NCI-H1092 (cell line): Measurements from ENCODE around the gene PRR5.

Experiments
- DNase-seq: peaks from one replicate; lab custom pipeline; 2025; lab: John Stamatoyannopoulos, UW

Gene PRR5

DNA sequence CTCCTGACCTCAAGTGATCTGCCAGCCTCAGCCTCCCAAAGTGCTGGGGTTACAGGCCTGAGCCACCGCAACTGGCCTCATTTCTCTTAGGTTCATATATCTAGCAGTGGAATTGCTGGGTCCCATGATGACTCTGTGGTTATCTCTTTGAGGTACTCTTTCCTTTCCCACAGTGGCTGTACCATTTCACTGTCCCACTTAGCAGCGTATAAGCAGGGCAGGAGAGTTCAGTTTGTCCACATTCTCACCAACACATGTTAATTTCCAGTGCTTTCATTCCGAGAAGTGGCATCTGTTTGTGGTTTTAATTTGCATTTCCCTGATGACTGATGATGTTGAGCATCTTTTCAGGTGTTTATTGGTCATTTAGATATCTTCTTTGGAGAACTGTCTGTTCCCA lies 16.4 kb downstream of the PRR5 start:
- no peak for DNase-seq

- no peak for DNase-seq
These were observed 17.8 kb downstream of the PRR5 start for GRCh38 chr22:44719586-44720368.

GRCh38 chr22:44721213-44721612 lies 19.2 kb downstream of the PRR5 start:
- DNase-seq: no peak

GRCh38 chr22:44722611-44723010 lies 20.6 kb downstream of the PRR5 start:
- no peak for DNase-seq

GRCh38 chr22:44723801-44724200 lies 21.8 kb downstream of the PRR5 start:
- DNase-seq: no peak

DNA sequence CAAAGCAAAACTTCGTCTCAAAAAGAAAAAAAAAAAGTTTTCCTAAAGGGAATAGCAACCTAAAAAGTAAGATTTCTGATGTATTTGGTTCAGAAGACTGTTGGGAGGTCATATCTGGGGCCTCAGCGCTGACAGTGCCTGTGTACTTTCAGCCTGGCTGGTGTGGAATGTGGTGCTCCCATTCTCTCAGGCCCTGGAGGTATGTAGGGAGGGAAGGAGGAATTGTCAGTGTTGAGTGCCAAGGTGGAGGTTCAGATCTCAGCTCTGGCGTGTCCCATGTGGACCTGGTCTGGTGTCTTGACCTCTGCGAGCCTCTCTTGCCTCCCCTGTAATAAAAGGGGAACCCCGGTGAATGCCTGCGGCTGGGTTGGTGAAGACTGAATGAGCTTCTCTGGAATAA lies 22.4 kb downstream of the PRR5 start:
- DNase-seq: no peak

GRCh38 chr22:44724859-44725258 lies 22.9 kb downstream of the PRR5 start:
- no peak for DNase-seq

- DNase-seq: no peak
These were observed 24.4 kb downstream of the PRR5 start for GRCh38 chr22:44726439-44726838.

DNA sequence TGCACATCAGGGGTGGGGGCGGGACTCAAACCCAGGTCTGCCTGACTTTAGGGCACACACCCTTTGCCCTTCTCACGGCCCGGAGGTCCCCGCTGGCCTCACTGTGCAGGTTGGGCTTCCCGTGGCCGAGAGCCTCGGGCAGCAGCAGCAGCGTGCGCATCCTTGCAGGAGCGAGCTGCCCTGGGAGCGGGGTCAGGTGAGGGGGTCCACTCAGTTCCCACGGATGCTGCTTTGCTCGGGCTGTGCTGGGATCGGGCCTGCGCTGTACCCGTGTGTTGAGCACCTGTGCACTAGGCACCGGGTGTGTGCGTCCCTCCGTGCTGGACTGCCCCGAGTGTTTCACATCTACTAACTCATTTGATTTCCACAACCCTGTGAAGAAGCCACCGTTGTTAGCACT lies 25.1 kb downstream of the PRR5 start:
- no peak for DNase-seq

GRCh38 chr22:44727709-44728108 lies 25.7 kb downstream of the PRR5 start:
- DNase-seq: no peak

GRCh38 chr22:44728761-44729324 lies 26.8 kb downstream of the PRR5 start:
- DNase-seq: no peak

DNA sequence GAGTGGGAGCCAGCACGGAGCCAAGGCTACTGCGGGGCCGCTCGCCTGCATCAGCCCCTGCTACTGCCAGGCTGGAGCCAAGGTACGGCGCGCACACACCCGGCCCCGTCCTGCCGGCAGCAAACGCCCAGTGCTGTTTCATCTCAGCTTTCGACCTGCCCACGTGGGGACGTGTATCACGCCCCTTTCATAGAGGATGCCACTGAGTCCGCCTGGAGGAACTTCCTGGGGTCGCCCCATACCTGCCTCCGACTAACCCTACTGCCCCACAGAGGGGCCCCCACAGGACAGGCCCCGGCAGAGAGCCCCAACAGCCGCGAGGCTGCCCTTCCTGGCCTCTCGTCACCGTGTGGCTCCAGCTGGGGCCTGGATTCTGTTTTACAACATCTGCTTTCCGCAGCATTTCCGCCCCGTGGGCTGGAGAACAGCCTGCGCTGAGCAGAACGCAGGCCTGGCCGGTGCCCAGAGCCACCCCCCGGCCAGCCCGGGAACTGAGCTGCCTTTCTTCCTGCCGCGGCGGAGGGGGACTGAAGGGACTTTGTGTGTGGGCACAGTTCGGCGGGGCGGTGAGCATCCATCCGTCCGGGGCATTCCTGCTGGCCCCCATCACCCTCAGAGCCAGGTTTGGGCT lies 27.5 kb downstream of the PRR5 start:
- no peak for DNase-seq

DNA sequence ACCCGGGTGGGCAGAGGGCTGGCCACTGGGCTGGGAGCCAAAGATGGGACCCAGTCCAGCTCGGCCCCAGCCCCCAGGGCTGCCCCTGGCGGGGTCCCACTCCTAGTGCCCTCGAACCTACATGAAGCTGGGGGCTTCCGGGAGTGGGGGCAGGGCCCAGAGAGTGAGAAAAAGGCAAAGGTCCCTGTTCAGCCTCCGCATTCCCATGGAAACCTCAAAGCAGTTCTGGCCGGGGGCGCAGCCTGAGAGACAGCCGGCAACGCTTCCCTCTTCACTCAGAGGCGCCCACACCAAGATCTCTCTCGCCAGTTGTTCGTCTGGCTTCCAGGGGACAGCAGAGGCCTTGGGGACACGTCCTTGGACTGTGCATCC lies 28.0 kb downstream of the PRR5 start:
- no peak for DNase-seq

DNA sequence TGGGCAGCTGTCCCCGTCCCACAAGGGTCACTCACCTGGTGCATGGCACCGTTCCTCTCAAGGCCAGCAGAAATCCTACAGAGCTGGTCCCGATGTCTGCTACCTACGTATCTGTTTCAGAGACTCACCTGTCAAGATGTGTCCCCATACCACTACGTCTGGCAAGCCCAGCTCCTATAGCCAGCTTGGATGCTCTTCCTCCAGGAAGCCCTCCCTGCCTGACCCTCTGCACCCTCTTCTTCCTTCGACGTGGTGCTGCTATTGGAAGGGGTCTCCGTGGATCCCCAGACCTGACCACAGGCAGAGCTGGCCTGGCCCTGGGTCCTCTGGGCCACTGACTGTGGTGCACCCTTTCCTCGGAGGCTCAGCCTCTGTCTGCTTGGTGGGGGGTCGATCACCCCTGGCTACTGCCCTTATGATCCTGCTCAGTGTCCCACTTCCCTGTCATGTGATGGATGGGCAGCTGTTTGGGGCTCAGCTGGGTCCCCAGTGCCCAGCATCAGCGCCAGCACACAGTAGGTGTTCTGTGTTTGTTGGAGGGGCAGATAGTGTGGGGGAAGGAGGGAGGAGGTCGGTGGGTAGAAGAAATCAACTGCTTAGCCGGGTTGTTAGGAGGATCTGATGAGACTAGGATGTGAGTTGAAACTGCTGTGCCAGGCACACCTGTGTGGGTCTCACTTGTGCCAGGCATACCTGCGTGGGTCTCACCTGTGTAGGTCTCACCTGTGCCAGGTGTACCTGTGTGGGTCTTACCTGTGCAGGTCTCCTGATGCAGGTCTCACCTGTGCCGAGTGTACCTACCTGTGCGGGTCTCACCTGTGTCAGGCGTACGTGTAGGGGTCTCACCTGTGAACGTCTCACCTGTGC lies 28.7 kb downstream of the PRR5 start:
- DNase-seq: no peak

- DNase-seq: no peak
These were observed 29.5 kb downstream of the PRR5 start for GRCh38 chr22:44731357-44731970.

- no peak for DNase-seq
These were observed 30.1 kb downstream of the PRR5 start for GRCh38 chr22:44732017-44732561.

DNA sequence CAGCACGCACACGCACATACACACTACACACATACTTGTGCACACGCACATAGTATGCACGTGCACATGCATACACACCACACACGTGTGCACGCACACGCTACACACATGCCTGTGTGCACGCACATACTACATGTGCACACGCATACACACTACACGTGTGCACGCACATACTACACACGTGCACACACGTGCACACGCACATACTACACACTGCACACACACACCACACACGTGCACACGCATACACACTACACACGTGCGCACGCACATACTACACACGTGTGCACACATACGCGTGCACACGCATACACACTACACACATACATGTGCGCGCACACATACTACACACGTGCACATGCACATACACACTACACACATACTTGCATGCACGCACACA lies 30.7 kb downstream of the PRR5 start:
- no peak for DNase-seq

DNA sequence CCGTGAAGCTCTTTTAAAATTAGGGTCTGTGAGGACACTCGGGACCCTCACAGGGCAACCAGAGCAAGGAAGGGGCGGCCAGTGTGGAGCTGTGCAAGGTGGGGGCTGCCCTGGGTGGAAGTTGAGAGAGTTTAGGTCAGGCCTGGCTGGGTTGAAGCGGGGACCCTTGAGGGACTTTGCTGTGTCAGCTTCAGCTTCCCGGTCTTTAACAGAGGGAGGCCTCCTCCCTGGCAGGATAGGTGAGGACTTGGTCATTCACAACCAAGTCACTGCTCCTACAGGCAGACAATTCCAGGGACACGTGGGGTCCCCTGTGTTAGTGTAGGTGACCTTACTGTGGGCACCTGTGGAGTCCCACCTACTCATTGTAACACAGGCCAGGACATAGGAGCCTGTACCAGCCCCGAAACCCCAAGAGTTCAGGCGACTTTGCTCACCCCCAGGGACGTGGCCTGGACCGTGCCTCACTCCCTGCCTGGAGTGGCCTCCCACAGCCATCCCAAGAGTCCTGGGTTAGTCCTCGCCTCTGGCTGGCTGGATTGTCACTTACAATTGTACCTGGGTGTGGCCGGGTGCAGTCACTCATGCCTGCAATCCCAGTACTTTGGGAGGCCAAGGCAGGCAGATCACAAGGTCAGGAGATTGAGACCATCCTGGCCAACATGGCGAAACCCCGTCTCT lies 31.6 kb downstream of the PRR5 start:
- DNase-seq: no peak

- DNase-seq: no peak
These were observed 32.3 kb downstream of the PRR5 start for GRCh38 chr22:44734278-44734677.

DNA sequence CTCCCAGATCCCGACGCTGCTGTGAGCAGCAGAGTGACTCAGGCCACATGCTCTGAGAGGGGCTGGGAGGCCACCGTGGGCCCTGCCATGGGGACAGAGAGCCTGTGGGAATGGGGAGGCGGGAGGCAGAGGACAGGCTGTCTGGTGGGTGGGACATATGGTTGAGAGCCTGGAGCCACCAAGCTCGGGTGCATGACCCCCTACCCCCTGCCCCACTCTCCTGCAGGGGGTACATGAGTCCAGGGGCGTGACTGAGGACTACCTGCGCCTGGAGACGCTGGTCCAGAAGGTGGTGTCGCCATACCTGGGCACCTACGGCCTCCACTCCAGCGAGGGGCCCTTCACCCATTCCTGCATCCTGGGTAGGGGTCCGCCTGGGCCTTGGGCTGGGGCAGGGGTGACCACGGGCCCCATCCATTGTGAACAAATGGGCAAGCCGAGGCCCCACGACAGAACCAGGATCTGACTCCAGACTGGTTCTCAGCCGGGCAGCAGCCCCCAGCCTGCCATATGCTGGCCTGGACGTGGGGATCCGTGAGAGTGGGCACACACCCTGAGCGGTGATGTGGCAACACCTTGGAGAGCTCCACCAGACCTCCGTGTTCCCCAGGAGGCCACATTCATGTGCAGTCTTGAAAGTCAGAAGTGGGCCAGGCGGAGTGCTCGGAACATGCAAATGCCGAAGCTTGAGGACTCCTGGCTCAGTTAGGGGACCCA lies 33.0 kb downstream of the PRR5 start:
- no peak for DNase-seq
